NCI-H2227 treated with DMSO at 0.1 percent for 48 hours (cell line): ENCODE measurements around the gene ASCC1.

ENCODE experiments used
- DNase-seq: peaks from one replicate; lab custom pipeline; 2025; lab: John Stamatoyannopoulos, UW

ASCC1 gene

DNA sequence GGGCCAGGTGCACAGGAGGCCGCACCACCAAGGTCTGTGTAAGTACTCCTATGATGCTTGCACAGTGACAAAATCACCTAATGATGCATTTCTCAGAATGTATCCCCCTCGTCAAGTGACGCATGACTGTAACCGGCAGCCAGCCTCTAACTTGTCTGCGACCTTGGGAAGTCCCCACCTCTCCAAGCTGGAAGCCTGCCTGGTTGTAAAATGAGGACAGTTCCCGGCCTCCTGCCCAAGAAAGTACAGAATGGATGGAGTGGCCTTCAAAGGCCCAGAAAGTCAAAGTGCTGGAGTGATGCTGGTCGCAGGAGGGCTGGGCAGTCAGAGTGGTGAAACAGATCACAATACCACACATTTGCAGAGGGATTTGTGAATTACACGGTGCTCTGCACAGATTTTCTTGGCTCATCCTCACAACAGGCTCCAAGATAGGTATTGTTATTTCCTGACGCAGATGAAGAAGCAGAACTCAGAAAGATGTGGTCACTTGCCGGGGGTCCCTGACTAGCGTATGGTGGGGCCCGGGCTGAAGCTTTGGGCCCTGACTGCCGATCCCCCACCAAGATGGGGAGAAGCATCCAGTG is 150.5 kb downstream of the ASCC1 start:
- DNase-seq, result no peak

DNA sequence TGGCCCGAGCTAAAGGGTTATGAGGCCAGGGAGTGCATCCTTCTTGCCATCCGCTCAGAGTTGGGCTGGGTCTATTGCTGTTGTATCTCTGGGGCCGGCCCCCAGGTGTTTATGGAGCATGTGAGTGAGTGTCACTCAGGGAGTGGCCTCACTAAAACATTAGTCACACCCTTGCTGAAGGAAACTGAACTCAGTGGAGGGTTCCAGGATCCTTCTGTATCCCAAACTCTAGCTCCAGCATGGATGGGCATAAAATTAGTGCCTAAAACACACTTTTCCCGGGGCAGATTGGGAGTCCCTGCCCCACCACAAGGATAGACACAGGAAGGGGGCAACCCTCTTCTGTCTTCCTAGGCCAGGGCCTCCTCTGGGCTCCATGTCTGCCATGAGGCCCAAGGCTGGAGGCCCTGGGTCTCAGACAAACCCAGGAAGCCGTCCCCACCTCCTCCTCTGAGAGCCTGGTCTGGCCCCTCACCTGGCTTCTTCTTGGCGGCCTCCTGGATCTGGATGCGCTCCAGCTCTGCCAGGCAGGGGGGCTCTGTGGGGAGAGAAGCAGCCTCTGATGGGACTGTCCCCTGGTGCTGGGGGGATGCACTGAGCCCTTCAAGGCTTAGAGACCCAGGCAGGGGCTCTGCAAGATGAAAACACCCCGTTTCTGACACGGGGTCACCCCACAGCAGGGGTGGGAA is 152.2 kb downstream of the ASCC1 start:
- DNase-seq, result no peak

DNA sequence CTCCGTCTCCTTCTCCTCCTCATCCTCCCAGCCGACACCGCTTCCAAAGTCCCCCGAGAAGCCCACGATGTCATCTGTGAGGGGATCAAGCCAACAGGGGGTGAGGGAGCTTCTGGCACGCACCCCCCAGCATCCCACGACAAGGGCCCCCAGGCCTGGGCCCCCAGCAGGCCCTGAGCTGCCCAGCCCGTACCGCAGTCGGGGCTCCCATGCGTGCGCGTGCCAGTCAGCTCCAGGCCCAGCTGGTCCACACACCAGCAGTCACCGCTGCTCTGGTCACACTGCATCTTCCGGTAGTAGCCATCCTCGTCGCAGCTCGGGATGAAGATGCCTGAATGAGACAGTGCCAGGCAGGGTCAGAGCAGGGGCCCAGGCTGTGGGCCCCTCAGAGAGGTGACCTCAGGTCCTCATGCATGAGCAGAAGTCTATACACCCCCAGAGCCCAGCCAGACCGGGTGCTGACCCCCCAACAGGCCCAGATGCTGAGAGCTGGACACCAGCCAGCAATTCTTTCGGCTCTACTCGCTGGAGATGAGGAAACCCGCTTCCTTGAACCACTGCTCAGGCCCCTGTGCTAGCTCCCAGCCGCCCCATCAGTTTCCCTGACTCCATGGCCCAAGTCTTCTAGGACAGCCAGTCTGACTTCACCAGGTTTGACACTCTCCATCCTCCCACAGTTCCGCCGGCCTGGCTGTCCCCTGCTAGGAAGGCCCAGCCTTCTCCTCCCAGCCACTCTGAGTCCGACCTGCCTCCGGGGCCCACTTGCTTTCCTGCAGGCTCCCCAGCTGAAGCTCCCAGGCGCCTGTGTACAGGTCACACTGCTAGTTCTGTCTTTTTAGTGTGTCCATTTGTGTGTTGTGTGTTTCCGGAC is 153.0 kb downstream of the ASCC1 start:
- no peak for DNase-seq

DNA sequence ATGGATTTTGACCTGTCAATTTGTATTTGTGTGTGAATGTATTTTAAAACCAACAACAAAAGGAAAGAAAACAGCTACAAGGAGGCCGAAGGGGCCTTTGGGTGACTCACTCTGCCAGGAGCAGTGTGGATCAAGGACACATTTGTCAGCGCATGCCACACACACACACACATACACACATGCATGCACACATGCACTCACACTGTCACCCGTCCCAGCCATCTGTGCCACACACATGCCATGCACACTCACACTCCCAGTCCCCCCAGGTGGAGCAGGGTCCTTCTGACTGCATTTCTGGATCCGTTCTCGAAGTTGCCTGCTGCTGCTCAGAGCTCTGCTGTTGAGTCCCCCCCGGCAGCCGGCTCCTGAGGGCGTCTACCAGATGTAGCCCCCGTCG is 153.7 kb downstream of the ASCC1 start:
- no peak for DNase-seq

DNA sequence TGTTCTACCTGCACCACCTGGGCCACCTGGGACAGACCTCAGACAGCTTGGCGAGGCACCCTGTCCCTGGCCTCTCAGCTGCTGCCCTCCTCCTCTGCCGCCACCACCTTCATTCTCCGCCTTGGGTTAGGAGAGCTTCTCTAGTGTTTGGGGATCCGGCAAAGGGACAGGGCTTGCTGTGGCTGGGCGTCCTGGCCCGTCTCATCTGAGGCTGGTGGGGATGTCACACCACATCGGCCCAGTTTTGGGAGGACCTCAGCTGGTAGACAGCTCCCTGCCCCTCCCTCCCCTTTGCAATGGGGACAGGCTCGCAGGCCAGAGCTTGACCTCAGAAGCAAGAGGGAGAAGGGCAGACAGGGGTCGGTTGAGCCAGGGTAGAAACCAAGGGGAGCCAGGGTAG is 154.1 kb downstream of the ASCC1 start:
- no peak for DNase-seq

DNA sequence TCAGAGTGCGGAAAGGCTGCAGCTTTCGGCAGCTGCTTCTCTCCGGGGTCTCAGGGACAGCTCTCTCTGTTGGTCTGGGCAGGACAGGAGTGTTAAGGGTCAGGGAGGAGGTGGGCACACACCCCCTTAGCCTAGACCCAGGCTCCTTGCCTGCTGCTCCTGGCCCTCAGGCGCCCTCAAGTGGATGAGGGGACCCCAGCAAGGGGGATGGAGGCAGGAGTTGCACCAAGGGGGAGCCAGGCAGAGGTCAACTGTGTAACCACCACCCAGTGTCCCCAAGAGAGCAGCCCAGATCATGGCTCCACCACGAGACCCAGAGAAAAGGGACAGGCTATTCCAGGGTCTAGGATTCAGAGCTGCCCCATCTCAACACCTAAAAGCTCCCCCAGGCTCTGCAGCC is 154.6 kb downstream of the ASCC1 start:
- DNase-seq, result no peak

DNA sequence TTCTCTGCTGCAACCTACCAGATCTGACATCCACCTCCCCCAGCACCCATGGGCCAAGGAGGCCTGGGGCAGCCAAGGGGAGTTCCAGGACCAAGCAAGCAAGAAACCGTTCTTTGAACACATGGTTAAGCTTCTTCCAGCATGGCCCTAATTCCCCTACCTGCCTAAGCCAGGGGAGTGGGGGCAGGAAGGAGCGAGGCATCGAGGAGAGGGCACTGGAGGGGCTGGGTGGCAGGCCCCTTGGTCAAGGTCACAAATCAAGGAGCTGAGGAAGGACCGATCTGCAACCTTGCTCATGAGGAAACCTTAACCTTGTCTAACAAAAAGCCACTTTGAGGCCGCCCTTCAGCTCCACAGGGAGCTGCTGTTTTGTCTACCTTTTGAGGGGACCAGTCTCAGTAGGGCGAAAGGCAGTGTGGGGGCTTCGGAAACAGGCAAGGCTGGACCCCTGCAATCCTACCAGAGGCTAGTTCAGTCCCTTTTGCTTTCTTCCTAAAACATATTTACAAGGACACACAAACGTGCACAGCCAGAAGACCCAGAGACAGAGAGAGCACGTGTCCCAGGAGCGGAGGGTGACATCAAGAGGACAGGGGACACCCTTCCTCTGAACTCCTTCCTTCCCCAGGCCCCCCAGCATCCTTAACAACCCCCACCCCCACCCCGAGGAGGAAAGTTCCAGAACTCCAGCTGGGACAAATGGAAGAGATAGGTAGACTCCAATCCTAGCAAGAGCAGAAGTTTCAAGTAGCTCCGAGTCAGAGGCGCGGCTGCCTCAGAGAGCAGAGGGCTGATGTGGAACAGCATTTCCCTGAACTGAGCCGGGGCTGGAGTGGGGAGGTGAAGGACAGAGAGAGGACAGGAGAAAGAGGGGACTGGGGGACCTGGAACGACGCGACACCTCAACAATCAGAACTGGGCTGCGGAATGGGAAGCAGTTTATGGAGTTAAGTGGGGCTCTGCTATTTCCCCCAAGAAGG is 155.9 kb downstream of the ASCC1 start:
- DNase-seq, result no peak

DNA sequence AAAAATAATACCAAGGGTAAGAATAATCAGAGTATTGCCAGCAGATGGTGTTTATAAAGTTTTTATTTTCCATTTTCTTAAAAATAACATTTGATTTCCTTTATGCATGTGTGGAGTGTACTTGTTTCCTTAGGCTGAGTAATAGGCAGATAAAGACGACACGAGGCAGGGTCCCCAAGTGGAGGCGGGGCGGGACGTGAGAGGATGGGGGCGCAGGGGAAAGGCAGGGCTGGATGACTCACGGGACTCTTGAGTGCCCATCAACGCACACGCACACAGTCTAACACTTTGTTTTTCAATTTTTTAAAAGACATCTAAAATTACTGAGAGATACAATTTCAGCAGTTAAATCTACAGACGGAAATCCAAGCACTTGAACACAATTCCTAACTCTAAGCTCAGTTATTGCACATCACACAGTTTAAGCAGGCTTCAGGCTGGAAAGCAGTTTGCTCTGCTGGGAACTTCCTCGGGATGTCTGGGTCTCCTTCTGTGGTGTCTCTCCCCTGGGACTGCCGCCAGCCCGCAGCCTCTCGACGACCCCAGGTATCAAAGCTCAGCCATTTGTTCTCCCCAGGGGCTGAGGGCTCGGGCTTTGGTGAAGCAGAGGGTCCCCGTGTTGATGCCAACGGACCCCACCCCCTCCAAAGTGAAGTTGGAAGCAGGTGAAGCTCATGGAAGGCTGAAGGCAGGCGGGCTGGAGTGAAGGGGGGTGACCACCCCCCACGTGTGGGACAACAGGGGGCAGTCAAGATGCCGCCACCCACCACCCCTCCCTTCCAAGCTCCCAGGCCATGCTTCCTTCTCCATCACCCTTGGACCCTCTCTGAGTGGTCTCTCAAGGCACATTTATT is 156.9 kb downstream of the ASCC1 start:
- no peak for DNase-seq

DNA sequence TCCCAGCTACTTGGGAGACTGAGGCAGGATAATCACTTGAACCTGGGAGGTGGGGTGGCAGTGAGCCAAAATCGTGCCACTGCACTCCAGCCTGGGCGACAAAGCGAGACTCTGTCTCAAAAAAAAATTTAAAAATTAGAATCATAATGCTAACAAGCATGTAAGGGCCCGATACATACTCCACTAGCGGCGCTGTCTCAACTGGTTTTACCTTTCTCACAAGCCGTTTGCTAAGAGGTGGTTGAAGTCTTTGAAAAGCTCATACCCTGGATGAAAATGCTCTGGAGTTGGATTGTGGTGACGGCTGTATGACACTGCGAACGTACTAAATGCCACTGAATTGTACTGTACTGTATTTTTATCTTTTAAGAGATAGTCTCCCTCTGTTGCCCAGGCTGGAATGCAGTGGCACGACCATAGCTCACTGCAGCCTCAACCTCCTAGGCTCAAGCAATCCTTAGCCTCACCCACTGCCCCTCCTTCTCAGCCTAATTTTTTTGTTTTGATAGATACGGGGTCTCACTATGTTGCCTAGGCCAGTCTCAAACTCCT is 157.7 kb downstream of the ASCC1 start:
- no peak for DNase-seq

DNA sequence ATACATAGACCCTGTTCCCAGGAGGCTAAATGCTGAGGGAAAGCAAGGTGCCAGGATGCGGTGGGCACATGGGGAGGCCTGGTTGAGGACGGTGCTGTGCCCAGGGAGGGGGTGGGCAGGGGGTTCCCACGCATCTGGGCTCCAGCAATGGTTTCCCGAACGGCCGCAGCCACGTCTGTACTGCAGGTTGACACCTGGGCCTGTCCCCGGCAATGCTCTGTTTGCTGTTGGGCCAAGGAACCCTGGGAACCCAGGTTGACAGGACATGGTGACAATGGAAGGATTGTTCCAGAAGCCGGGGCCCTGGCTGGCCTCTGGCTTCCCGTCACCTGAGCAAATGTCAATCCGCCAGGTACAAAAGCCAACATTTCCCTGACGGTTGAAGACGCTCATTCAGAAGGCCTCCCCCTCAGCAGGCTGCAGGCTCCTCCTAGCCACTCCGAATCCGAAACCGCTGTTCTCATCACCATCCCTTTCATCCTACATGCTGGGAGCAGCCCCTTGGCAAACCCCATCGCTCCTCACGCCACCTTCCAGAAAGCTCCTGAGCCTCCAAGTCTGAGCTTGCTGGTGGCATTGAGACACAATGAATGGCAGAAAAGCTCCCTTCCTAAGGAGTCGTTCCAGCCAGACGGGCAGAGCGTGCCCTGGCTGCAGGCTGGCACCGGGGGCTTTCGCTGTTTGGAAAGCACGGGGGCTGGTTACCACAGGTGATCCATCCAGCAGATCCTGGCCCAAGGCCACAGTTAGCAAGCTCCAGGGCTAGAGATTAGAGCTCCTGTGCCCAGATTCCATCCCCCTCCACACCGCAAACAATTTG is 158.9 kb downstream of the ASCC1 start:
- DNase-seq, result no peak

DNA sequence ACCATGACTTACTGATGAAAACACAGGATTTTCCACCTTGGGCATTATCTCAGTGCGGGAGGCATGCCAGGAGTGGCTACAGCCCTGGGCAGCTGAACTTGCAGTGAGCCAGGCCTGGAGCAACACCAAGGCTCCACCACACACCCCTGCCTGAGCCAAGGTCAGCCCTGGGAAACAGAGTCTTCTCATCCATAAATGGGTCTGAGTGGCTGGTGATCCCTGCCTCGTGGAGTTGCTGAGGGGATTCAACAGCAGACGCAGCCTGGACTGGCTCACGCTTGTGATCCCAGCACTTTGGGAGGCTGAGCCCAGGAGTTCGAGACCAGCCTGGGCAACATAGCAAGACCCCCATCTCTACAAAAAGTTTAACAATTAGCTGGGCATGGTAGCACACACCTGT is 160.0 kb downstream of the ASCC1 start:
- DNase-seq, result no peak

DNA sequence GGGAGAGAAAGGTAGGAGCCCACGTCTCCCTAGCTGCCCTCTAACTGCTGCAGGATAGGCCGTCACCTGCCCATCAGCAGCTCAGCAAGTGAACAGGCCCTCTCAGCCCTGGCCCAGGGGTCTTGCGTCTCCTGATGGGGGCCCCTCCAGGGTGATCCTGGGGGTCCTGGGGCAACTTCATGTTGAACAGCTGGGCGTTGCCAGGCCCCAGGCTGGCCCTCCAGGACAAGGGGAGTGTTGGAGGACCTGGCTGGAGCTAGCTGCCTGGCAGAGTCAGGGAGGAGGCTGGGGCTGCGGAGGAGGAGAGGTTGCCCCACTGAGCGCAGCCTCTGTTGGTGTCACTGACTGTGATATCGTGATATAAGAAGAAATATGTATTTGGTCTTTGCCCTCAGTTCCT is 162.4 kb downstream of the ASCC1 start:
- DNase-seq, result no peak

DNA sequence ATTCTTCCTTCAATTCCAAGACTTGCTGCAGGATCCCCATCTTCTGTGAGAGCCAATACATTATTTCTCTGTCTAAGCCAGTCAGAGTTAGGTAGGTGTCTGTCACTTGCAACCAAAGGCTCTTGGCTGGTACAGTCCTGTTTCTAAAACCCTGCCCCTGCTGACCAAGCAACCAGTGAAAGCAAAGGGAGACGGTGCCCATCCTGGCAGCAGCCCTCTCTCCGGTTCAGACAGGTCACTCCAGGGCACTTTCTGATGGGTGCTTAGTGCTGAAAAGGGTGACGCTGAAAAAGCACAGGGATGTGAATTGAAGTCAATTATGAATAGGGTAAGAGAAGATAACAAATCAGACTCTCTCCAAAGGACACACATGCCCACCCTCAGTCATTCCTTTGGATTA is 165.2 kb downstream of the ASCC1 start:
- no peak for DNase-seq

DNA sequence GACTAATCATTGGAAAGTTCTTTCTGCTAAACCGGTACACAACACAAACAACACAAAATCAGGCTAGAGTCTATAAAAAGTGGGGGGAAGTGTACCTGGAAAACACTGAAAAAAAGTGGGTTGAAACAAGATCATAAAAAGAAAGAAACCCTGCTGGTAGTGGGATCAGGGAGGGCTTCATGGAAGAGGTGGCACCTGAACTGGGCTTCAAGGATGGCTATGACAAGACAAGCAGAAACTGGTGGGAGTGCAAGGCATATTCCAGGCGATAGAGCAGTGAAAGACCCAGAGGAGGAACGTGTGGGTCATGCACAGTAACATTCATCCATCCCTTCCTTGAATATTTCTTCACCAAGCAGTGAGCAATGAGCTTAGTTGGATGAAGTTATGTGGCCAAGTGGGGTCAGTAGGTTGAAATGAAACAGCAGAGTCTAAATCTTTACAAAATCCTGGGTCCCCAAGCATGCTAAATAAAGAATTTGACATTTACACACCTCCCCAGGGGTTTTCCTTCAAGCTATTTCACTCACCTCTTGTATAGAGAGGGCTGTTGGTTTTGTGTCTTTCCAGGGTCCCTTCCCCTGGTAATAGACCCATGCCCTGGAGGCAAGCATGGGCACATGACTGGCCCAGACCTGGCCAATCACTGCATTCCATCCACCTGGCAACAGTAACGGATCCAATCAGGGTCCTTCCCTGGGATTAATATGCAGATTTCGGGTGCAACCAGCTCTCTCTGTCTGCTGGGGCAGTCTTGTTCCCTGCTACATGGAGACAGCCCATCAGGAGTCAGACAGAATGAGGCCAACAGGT is 165.9 kb downstream of the ASCC1 start:
- DNase-seq, result no peak

DNA sequence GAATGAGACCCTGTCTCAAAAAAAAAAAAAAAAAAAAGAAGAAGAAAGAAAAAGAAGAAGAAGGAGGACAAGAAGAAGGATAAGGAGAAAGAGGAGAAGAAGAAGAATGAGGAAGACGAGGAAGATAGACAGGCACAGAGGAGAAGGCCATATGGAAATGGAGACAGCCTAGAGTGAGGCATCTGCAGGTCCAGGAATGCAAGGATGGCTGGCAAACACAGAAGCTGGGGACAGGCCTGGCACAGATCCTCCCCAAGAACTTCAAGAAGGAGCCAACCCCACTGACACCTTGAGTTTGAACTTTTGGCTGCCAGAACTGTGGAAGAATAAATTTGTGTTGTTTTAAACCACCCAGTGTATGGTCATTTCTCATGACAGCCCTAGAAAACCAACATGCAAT is 166.6 kb downstream of the ASCC1 start:
- DNase-seq, result no peak

DNA sequence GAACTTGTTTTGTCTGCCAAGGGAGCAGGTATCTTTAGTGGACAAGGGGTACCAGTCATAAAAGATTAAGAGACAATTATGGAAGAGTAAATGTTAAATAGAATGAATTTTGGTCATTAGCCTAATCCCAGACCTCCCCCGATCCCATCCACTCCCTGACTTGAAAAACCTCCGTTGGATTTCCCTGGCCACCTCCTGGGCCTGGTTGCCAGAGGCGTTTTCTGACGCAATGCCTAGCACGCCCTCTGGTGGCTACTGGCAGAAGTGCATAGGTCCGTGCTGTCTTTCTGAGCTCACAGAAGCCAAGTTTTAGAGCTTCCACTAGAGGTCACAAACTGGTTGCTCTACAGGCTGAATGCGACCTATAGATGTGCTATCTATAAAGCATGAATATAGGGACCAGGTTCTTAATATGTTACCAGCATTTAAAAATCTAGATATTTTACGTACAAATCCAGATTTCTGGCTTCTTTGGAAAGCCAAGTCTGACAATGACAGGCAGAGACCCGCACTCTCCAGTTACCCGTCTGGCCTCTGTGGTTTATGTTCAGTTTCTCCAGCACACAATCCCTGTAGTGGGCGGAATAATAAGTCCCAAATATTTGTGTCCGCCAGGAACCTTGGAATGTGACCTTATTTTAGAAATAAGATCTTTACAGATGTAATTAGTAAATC is 167.5 kb downstream of the ASCC1 start:
- peak; percentile 76 for DNase-seq
